GM19395 (cell line): ENCODE results near the gene AADACL4.

ENCODE experiments used
- ATAC-seq: cut with Tn5 transposase; IDR thresholded peaks from one replicate; pipeline ENCODE4 v1.9.1; 2021; ENCODE audit warnings: mild to moderate bottlenecking, moderate library complexity; ENCODE audit not compliant: unreplicated experiment

Gene AADACL4

GRCh38 chr1:12643785-12644184 lies at the start of gene AADACL4:
AADACL4 (plus strand) TSS chr1:12644085; CDS start chr1:12644547, 462 bp downstream.
- ATAC-seq: no peak

DNA sequence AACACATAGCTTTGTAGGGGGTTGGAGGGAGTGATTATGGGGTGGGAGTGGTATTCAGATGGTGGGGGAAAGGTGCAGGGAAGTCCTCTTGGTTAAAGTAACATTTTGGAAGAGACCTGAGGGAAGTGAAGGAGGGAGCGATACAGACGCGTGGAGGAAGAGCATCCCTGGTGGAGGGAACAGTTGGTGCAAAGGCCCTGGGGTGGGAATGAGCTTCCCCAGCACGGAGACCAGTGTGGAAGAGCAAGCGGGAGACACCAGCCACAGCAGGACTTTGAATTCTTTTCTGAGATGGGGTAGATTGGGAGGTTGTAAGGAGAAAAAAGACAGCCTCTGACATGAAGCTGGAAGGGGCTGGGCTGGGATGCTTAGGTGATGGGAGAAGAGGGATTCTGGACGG lies 49.4 kb upstream of the AADACL4 start:
- no peak for ATAC-seq

- no peak for ATAC-seq
These were observed 48.7 kb upstream of the AADACL4 start for GRCh38 chr1:12594966-12595756.

DNA sequence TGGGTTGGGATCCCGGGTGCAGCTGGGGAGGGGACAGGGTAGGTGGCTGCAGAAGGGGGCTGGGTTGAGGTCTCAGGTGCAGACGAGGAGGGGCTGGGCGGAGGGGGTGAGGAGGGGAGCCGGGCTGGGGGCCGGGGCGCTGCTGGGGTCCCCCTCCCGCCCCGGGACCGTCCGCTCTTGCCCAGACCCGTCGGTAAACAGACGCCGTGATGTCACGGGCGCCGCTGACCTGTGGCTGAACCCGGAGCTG lies 48.2 kb upstream of the AADACL4 start:
- ATAC-seq: no peak

- ATAC-seq: peak; percentile 70
These were observed 47.7 kb upstream of the AADACL4 start for GRCh38 chr1:12596007-12596821.

DNA sequence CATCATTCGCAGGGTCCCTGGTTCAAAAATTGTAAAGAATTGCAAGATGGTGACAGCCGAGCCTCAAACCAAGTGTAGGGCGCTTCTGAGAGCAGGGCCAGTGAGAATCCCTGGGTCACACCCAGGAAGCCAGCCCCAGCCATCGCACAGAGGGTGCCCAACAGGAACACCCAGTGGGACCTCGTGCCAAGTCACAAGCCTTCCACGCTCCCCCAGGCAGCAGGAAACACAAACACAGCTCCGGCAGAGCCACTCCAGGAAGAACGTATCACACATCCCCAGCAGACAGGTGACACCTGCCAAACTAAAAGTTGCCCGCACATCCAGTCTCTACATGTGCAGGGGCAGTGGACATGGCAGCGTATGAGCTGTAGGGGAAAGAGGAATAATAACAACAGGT lies 46.1 kb upstream of the AADACL4 start:
- ATAC-seq: no peak

- no peak for ATAC-seq
These were observed 44.9 kb upstream of the AADACL4 start for GRCh38 chr1:12598974-12599373.

- no peak for ATAC-seq
These were observed 44.2 kb upstream of the AADACL4 start for GRCh38 chr1:12599657-12600056.

GRCh38 chr1:12600335-12600734 lies 43.5 kb upstream of the AADACL4 start:
- ATAC-seq: no peak

GRCh38 chr1:12600880-12601633 lies 42.8 kb upstream of the AADACL4 start:
- ATAC-seq: no peak

- ATAC-seq: no peak
These were observed 41.9 kb upstream of the AADACL4 start for GRCh38 chr1:12601700-12602658.

GRCh38 chr1:12602659-12603024 lies 41.2 kb upstream of the AADACL4 start:
- no peak for ATAC-seq

- ATAC-seq: no peak
These were observed 40.7 kb upstream of the AADACL4 start for GRCh38 chr1:12603224-12603623.

DNA sequence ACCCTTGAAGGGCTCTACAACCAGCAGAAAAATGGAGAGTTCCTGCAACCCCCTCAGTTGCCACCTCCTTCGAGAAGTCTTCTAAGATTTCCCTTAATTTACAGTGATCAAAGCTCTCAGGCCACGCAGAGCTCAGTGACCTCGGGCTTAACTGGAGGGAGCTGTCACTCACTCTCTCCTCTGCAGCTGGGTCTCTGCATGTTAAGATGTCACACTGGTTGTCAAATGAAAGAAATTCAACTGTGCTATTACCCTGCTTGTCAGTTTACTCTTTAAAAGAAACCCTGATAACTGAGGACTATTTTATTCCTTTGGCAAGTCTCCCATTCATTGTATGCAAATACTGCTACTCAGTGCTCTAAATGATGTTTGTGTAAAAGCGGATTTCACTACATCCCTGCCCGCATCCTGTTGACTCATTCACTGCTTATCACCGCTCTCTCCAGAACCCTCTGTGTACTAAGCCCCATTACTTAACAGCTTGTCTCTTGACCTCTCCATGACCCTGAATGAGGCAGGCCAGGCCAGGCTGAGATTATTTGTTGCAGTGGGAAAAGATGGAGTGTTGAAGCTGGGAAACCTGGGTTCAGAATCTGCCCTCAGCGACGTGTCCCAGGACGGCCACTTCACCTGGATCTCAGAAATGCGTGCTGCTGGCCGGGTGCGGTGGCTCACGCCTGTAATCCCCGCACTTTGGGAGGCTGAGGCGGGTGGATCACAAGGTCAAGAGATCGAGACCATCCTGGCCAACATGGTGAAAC lies 39.6 kb upstream of the AADACL4 start:
- peak; percentile 58 for ATAC-seq

GRCh38 chr1:12604986-12605385 lies 38.9 kb upstream of the AADACL4 start:
- no peak for ATAC-seq

- no peak for ATAC-seq
These were observed 36.6 kb upstream of the AADACL4 start for GRCh38 chr1:12607263-12607662.

DNA sequence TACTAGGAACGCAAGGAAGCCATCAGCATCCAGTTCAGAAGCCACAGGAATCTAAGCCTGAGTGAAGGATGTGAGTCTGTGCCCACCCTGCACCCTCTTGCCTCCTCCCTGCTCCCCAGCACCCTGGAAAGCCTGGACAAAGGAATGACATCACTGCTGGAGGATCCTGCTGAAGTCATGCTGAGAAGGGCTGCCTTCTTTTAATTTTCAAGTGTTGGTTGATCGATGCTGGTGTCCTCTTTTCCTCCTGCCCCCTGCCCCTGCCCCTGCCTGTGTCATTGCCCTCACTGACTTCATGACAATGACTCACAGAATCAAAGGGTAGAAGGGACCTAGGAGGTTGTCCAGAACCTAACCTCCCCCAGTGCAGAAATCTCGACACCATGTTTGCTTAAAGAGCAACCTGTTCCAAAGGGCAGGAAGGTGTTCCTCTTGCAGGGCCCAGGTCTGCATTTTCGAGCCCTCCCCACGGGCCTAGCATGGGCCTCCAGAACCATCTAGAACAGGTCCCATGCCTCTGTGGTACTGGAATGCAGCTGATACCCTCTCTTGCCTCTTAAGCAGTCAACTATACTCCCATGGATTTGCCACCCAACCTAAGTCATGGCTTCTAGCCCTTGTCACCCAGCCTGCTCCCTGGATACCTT lies 35.5 kb upstream of the AADACL4 start:
- no peak for ATAC-seq

- no peak for ATAC-seq
These were observed 34.3 kb upstream of the AADACL4 start for GRCh38 chr1:12609469-12610003.

- no peak for ATAC-seq
These were observed 33.5 kb upstream of the AADACL4 start for GRCh38 chr1:12610305-12610935.
